ENCODE data around the gene CES4A.

DNA sequence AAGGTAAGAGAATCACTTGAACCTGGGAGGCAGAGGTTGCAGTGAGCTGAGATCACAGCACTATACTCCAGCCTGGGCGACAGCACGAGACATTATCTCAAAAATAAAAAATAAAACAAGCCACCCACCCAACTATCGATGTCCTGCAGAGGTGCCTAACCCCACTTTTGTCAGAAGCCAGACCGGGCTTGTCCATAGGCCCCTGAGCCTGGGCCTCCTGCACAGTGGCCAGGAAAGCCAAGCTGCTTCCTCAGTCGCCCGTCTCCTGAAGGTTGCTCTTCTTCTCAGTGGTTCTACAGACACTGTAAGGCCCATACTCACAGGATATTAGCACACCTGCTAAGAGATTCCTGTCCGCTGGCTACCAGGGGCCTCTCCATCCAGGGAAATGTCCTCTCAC is 41.8 kb upstream of the CES4A start:
- no peak for TF ChIP-seq YY1 (IDR thresholded peaks at IDR 0.05; ENCODE audit: insufficient read depth, insufficient read length)
- TF ChIP-seq ZNF274 (IDR thresholded peaks at IDR 0.05; ENCODE audit: low read depth, low read length), result no peak
- TF ChIP-seq SUZ12 (IDR thresholded peaks at IDR 0.05; ENCODE audit: extremely low read depth, insufficient read depth, insufficient read length), result no peak
